OCI-LY7 (cell line): Measurements from ENCODE around the gene CLTCL1.

Experiments
- EZH2phosphoT487 ChIP-seq: fragments of 200-600 bp; sonication (generic); IDR thresholded peaks from 2 replicates; pipeline ENCODE4 v1.6.1; 2018; ENCODE audit warnings: low read depth, borderline replicate concordance, mild to moderate bottlenecking, mixed run types, antibody characterized with exemption, low read length, moderate library complexity, mixed read lengths
- TF ChIP-seq, protein P1 (sequence below): fragments of 200-600 bp; sonication (generic); conservative IDR thresholded peaks from 2 replicates; pipeline ENCODE4 v1.5.1; 2014; ENCODE audit warnings: mild to moderate bottlenecking, antibody characterized with exemption, low read length, moderate library complexity, mixed read lengths

DNA sequence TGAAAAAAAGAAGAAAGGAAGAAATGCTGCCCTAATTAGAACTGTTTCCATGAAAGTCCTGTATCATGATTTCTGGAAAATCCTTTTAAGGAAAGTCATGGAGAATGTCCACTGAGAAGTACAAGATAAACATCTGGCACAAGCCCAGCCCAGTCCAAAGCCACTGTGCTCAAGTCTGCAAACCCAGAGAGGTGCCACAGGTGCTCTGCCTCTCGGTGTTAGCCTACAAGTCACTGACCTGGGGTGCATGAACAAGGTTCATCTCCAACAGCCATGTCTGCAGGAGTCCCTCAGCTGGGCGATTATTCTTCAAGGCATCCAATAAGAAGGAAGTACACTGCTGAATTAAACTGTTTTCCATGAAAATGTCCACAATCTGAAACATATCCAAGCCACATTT is 61.9 kb downstream of the CLTCL1 start:
- TF ChIP-seq, protein P1, sequence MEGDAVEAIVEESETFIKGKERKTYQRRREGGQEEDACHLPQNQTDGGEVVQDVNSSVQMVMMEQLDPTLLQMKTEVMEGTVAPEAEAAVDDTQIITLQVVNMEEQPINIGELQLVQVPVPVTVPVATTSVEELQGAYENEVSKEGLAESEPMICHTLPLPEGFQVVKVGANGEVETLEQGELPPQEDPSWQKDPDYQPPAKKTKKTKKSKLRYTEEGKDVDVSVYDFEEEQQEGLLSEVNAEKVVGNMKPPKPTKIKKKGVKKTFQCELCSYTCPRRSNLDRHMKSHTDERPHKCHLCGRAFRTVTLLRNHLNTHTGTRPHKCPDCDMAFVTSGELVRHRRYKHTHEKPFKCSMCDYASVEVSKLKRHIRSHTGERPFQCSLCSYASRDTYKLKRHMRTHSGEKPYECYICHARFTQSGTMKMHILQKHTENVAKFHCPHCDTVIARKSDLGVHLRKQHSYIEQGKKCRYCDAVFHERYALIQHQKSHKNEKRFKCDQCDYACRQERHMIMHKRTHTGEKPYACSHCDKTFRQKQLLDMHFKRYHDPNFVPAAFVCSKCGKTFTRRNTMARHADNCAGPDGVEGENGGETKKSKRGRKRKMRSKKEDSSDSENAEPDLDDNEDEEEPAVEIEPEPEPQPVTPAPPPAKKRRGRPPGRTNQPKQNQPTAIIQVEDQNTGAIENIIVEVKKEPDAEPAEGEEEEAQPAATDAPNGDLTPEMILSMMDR, result no peak
- no peak for TF ChIP-seq EZH2phosphoT487
